Thyroid gland (tissue), 4 donors: ENCODE measurements around the gene GRIP1. TPM values are rescaled to one million over a fixed set of nuclear protein-coding genes. Genes with fewer than 3 reads are reported as not detected.

Source experiments
- DNase-seq, 2 donors: peaks; one replicate each; pipeline ENCODE4 v3.0.0-alpha.2; 2019
- H3K27ac ChIP-seq, 3 donors: fragments of 200-600 bp; sonication (generic); 1 replicate in 2 of 3; 2 replicates in 1 of 3; pipeline ENCODE4 v1.5.1; 2016 to 2019; ENCODE audit warnings: mild to moderate bottlenecking in 1 of 3, moderate library complexity in 1 of 3
- H3K27me3 ChIP-seq: fragments of 200-600 bp; sonication (generic); one replicate; pipeline ENCODE4 v1.5.1; 2019
- H3K36me3 ChIP-seq, 2 donors: fragments of 200-600 bp; sonication (generic); one replicate each; pipeline ENCODE4 v1.5.1; 2016 to 2019
- H3K4me1 ChIP-seq, 2 donors: fragments of 200-600 bp; sonication (generic); one replicate each; pipeline ENCODE4 v1.5.1; 2017 to 2019
- H3K4me3 ChIP-seq, 3 donors: fragments of 200-600 bp; sonication (generic); replicated peaks in 1 of 3; 1 replicate in 2 of 3; 2 replicates in 1 of 3; pipeline ENCODE4 v1.5.1; 2016; ENCODE audit warnings: mild to moderate bottlenecking in 1 of 3
- H3K9me3 ChIP-seq: fragments of 200-600 bp; sonication (generic); one replicate; pipeline ENCODE4 v1.5.1; 2017
- CTCF ChIP-seq, 6 experiments: fragments of 200-600 bp in 3 of 6; fragments of 450-650 bp in 3 of 6; sonication (generic) in 3 of 6; IDR thresholded peaks; one replicate each; pipeline ENCODE4 v1.5.1; 2016 to 2019; ENCODE audit warnings: antibody characterized with exemption in 6 of 6, mild to moderate bottlenecking in 2 of 6, inconsistent platforms in 1 of 6, moderate library complexity in 1 of 6
- POLR2A ChIP-seq, 2 donors: fragments of 450-650 bp; IDR thresholded peaks; one replicate each; pipeline ENCODE4 v1.6.1; 2017; ENCODE audit warnings: antibody characterized with exemption in 2 of 2, mild to moderate bottlenecking in 2 of 2, moderate library complexity in 1 of 2
- WGBS, 2 donors: methylation state at CpG; one replicate each; pipeline ENCODE4 v1.1.5; 2017; 5-methylcytosine and 5-hydroxymethylcytosine counted together
- intact Hi-C: fragments of 100-400 bp; cut with DNase I; formaldehyde crosslinking; loops from one replicate; pipeline ENCODE4 v1.15.1; 2023
- total RNA-seq, 4 donors: library from RNA; depleted of rRNA; stranded (reverse); fragments of >200 nt; gene quantifications; one replicate each; pipeline ENCODE4 v1.2.3, GENCODE V29; 2016

GRIP1 gene
- total RNA-seq, 4 donors from 2014 or later: 9.9 to 21.1 (median 15.6) TPM

- Histone ChIP-seq H3K27ac (no peak overlapping the region), H3K9me3 (no peaks in the 10 kb centered on the region), H3K4me1 (no peaks in the 10 kb centered on the region), H3K27me3 (no peaks in the 10 kb centered on the region), H3K4me3 (no peak overlapping the region), H3K36me3 (no peaks in the 10 kb centered on the region)
- intact Hi-C loops: no loop called here
- TF ChIP-seq POLR2A (IDR thresholded peaks at IDR 0.05) (no peak), CTCF (IDR thresholded peaks at IDR 0.05) (no peak)
- no peak for DNase-seq
- 91% methylated on average over 10 of the region's 10 CpGs for WGBS, 2 donors
These were observed 30.7 kb downstream of the GRIP1 start for GRCh38 chr12:66648033-66648735.

- Histone ChIP-seq H3K36me3 (no peaks in the 10 kb centered on the region), H3K9me3 (no peaks in the 10 kb centered on the region), H3K4me3 (no peak overlapping the region), H3K27me3 (no peaks in the 10 kb centered on the region), H3K4me1 (no peaks in the 10 kb centered on the region), H3K27ac (no peak overlapping the region)
- TF ChIP-seq POLR2A (IDR thresholded peaks at IDR 0.05) (no peak), CTCF (IDR thresholded peaks at IDR 0.05) (no peak)
- WGBS, 2 donors: 80 to 92% methylated on average over 5 of the region's 5 CpGs
- intact Hi-C loops: no loop called here
- DNase-seq: no peak
These were observed 31.7 kb downstream of the GRIP1 start for GRCh38 chr12:66647034-66647691.

GRCh38 chr12:66644151-66644550, 34.7 kb downstream of the GRIP1 start:
- TF ChIP-seq CTCF (IDR thresholded peaks at IDR 0.05) (no peak), POLR2A (IDR thresholded peaks at IDR 0.05) (no peak)
- no peaks in the 10 kb centered on the region for H3K4me1 ChIP-seq
- H3K27ac ChIP-seq: no peak overlapping the region
- WGBS, 2 donors: 76 to 100% methylated on average over 1 of the region's 1 CpG
- H3K27me3 ChIP-seq: no peaks in the 10 kb centered on the region
- intact Hi-C loops: no loop called here
- no peaks in the 10 kb centered on the region for H3K36me3 ChIP-seq
- DNase-seq: no peak
- no peak overlapping the region for H3K4me3 ChIP-seq
- no peaks in the 10 kb centered on the region for H3K9me3 ChIP-seq

- TF ChIP-seq POLR2A (IDR thresholded peaks at IDR 0.05): no peak
- TF ChIP-seq CTCF (IDR thresholded peaks at IDR 0.05): no peak
- Histone ChIP-seq H3K27me3 (no peaks in the 10 kb centered on the region), H3K4me3 (no peak overlapping the region), H3K4me1 (no peaks in the 10 kb centered on the region), H3K27ac (no peak overlapping the region), H3K9me3 (no peaks in the 10 kb centered on the region), H3K36me3 (no peaks in the 10 kb centered on the region)
- 84 to 85% methylated on average over 2 of the region's 2 CpGs for WGBS, 2 donors
- DNase-seq: no peak
- intact Hi-C loops: no loop called here
These were observed 38.0 kb downstream of the GRIP1 start for GRCh38 chr12:66640691-66641460.

DNA sequence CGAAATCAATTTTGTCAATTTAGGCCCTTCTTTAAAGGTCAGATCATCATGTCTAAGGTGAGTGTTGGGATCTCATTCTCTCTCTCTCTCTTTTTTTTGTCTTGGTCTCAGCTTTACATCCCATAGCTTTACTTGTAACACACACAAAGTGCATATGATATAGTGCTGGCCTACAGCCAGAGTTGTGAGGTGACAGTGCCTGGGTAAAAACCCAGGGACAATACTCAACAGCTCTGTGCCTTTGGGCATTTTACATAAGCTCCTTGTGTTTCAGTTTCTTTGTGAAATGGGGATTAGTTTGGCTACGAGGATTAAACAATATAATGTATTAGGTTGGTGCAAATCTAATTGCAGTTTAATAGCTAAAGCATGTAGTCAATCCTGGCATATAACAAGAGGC, 40.2 kb downstream of the GRIP1 start:
- TF ChIP-seq CTCF (IDR thresholded peaks at IDR 0.05): no peak
- no peak for TF ChIP-seq POLR2A (IDR thresholded peaks at IDR 0.05)
- no peaks in the 10 kb centered on the region for H3K9me3 ChIP-seq

More for the DNA sequence above, 40.2 kb downstream of the GRIP1 start:
- intact Hi-C loops: no loop called here
- Histone ChIP-seq H3K36me3 (no peaks in the 10 kb centered on the region), H3K27me3 (no peaks in the 10 kb centered on the region), H3K4me3 (no peak overlapping the region), H3K27ac (no peak overlapping the region), H3K4me1 (peaks cover 0 to 2% of the 10 kb centered on the region in 2 donors)
- WGBS, 2 donors: 90 to 92% methylated on average over 2 of the region's 2 CpGs
- DNase-seq: no peak
